ELF-1 (cell line): ENCODE measurements around the gene PLVAP.

Source experiments
- DNase-seq: peaks from one replicate; pipeline ENCODE4 v3.0.0-alpha.2; 2016; ENCODE audit warnings: low read depth, low spot score

Gene PLVAP

GRCh38 chr19:17323300-17323963 lies 53.7 kb downstream of the PLVAP start:
- DNase-seq, result no peak

DNA sequence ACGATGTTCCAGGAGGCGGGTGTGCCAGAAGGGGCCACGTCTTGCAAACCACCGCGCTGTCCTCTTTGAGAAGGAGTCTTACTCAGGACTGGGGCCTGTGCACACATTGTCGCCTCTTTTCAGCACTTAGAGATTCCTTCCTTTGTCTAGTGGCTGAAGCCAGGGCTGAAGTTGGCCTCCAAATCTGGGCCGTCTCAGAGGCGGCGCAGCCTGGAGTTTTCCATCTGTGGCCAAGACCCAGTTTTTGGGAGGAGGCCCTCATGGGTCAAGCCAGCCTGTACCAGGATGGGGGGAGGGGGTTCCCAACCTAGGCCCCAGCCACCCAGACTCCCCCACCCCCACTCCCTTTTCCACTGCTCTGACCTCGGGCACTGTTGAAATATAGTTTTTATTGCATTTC lies 54.3 kb downstream of the PLVAP start:
- no peak for DNase-seq

DNA sequence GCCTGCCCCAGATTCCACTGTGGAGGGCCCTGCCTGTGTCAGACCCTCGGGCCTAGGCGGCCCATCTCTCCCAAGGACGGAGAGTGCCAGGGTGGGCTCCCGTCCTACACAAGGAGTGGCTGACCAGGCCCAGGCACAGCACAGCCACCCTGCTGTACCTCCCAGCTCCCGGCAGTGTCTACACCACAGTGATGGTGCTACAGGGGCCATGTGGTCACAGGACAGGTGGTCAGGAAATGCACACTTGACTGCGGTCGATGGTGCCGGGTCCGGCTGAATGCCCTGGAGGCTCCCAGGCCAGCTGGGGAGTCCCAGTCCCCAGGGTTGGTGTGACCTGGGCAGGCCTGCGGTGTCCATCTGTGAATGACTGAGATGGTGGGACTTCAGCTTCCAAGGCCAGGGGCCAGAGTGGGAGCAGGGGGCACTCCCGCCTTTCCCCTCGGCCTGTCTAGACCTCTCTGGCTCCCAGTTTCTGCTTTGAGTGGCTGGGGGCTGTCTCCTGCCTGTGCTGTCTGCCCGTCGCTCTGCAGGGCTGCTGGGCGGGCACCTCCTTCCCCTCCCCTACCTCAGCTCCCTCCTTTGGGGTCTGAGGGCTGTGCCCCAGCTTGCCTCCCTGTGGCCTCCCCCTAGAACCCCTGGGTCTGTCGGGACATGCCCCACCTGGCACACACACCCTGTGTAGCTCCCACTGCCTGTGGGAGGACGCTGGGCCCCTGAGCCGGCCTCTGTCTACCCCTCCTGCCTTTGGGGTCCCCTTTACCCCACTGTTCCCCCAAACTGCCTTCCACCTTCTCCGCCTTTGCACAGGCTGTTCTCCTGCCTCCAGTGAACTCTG lies 55.3 kb downstream of the PLVAP start:
- no peak for DNase-seq

DNA sequence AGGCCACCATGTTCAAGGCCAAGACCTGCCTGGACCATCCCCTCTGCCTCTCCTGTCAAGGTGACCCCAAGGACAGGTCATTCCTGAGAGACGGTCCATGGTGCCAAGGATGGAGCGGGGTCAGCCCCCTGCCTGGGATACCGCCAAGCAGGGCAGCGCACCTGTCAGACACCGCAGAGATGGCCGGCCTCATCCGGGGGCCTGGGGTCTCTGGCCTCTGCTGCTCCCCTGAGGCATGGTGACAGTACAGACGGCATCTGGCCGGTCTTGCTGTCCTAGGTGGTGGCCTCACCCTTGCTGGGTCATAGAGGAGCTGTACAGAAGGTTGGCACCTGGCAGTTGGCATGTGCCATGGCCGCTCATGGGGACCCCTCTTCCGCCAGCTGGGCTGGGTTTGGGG lies 56.7 kb downstream of the PLVAP start:
- no peak for DNase-seq

- no peak for DNase-seq
These were observed 57.5 kb downstream of the PLVAP start for GRCh38 chr19:17319473-17320238.

DNA sequence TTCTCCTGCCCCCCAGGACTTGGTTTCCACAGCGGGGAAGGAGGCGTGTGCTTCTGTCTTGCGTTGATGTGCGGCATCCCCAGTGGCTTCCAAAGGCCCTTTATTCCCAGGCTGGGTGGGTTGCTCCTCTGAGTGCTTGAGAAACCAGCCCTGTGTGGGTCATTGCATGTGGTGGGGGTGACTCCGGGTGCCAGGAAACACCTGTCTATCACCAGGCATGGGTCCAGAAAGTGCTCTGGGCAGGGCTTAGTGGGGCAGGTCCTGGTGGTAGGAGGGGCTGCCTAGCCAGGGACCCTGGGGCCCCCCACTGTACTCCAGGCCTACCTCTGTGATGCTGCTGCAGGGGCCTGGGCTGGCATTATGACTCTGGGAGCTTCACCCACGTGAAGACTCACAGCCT lies 58.2 kb downstream of the PLVAP start:
- DNase-seq, result no peak

GRCh38 chr19:17314007-17314593 lies 63.0 kb downstream of the PLVAP start:
- no peak for DNase-seq

- no peak for DNase-seq
These were observed 64.7 kb downstream of the PLVAP start for GRCh38 chr19:17312189-17313113.

DNA sequence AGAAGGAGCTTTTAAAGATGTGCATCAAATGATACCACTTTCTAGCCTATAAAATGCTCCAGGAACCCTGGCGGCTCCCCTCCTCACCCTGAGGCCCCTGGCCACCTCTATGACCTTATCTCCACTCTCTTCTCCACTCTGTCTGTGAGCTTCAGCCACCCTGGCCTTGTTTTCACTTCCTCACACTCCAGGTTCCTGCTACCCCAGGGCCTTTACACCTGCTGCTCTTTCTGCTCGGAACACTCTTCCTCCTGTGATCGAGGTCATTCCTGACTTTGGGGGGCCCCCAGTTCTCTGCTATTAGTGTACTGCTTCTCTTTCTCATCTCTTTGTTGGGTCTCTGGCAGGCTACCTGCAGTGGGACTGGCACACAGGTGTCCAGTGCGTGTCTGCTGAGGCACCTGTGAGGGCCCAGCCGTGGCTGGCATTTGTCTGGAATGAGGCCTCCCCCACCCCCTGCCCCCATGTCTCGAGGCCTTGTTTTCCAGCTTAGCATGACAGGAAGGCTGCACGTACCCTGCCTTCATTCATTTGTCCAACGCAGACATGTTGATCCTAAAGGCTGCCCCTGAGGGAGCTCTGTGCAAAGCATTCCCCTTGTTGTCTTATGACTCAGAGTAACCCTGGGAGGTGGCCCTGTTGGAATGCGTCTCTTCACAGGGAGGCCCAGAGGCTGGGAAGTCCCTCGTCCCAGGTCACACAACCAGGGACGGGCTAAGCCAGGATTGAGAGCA lies 65.5 kb downstream of the PLVAP start:
- peak; percentile 86 for DNase-seq

DNA sequence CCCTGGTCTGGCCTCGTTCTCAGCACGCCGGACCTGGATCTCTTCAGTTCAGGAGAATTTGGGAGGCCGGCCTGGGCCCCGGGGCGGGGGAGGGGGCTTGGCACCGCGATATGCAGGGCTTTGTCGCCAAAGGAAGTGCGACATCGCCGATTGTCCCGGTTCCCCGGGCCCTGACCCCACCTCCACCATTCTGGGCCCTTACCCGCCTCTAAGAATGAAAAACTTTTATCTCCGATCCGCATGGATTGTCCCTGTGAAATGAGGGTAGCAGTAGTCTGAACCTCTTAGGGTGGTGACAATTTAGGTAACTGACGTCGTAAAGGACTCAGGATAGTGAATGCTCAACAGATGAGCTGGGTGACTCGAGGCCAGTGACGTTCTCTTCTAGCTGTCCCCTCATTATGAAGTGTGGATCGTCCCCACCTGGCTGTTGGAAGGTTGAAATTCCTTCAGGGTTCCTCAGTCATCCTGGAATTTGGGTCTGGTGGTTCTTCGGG lies 67.1 kb downstream of the PLVAP start:
- DNase-seq, result no peak

- peak; percentile 99 for DNase-seq
These were observed 67.8 kb downstream of the PLVAP start, which contains the start of gene DDA1 for GRCh38 chr19:17309198-17309964. Gene DDA1 (plus strand): TSS chr19:17309563. CDS start chr19:17309655, 92 bp downstream.

- DNase-seq, result no peak
These were observed 69.2 kb downstream of the PLVAP start for GRCh38 chr19:17307876-17308377.

GRCh38 chr19:17306285-17306714 lies 70.8 kb downstream of the PLVAP start:
- no peak for DNase-seq

DNA sequence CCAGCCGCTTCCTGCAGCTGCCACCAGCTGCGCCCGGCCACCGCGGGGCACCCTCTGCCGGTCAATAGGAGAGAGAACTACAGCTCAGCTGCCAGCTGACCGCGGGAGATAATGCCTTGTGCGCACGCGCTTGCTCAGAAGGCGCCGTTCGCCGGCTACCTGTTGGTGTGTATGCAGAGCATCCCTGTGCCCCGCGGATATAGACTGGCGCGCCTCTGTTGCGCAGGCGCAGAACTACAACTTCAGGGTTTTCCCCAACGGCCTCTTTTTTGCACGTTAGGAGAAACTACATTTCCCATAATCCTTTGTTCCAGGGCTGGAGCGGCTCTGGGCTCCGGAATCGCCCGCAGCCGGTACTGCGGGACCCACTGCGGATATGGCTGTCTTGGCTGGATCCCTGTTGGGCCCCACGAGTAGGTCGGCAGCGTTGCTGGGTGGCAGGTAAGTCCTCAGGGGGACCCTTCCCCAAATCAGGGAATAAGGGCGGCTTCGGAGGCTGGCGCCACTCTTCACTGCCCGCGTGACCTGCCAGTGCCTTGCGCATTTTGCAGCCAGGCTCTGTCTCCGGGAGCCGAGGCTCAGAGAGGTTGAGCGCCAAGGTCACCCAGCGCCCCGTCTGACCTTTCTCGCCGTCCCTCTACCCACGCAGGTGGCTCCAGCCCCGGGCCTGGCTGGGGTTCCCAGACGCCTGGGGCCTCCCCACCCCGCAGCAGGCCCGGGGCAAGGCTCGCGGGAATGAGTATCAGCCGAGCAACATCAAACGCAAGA lies 71.4 kb downstream of the PLVAP start, which contains the start of gene MRPL34:
Gene MRPL34, plus strand, starts transcription at position 356 of the 768 bp plus-strand sequence. Its CDS starts 21 bp downstream, at position 377.
- peak; percentile 100 for DNase-seq

DNA sequence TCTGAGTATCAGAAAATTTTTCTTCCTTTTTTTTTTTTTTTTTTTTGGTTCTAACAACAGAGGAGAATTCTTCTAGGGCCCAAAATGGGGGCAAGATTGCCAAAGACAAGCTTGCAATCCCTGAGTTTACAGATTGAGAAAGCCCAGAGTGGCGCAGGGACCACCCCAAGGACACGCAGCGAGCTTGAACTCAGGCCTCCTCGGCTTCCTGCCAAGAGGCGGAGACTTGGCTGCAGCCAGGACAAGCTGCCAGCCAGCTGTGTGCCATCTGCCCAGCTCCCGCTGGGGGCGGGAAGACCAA lies 72.0 kb downstream of the PLVAP start:
- no peak for DNase-seq

- no peak for DNase-seq
These were observed 72.5 kb downstream of the PLVAP start for GRCh38 chr19:17304386-17305215.

DNA sequence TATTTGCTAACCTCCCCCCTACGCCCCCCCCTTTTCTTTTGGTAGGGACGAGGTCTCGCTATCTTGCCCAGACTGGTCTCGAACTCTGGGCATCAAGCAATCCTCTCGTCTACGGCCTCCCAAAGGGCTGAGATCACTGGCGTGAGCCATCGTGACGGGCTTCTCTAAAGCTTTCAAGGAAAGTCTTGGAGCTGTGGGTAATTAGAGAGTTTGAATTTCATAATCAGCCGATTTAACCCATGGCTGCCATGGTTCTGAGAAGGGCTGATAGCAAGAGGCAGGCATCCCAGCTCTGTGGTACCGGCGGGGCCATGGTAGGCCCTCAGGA lies 73.2 kb downstream of the PLVAP start:
- DNase-seq, result no peak
